Colonic mucosa (tissue), 4 donors: Measurements from ENCODE around the gene NME3. TPM values are rescaled to one million over a fixed set of nuclear protein-coding genes. Genes with fewer than 3 reads are reported as not detected.

Source experiments
- DNase-seq: peaks from one replicate; pipeline ENCODE4 v3.0.0-alpha.2; 2020
- H3K27ac ChIP-seq: fragments of 200-600 bp; one replicate; pipeline ENCODE4 v1.8.0; 2021
- H3K27me3 ChIP-seq: fragments of 200-600 bp; one replicate; pipeline ENCODE4 v1.8.0; 2021
- H3K36me3 ChIP-seq: fragments of 200-600 bp; one replicate; pipeline ENCODE4 v1.8.0; 2021
- H3K4me1 ChIP-seq: fragments of 200-600 bp; one replicate; pipeline ENCODE4 v1.8.0; 2021; ENCODE audit warnings: mild to moderate bottlenecking
- H3K4me3 ChIP-seq: fragments of 200-600 bp; one replicate; pipeline ENCODE4 v1.8.0; 2021
- H3K9ac ChIP-seq, 2 donors: one replicate each; pipeline ENCODE4 v1.7.0; 2013; ENCODE audit warnings: control low read depth in 2 of 2, low read depth in 2 of 2, low read length in 2 of 2
- H3K9me3 ChIP-seq: fragments of 200-600 bp; one replicate; pipeline ENCODE4 v1.8.0; 2021
- intact Hi-C: fragments of 100-400 bp; cut with DNase I; formaldehyde crosslinking; loops from one replicate; pipeline ENCODE4 v1.14.1; 2022
- total RNA-seq, 2 donors: library from RNA; stranded (reverse); fragmentation: NEBNext Ultra II Directional in 1 of 2; extraction: Animal tissue kit (Norgen Biotek cat#: 25700) in 1 of 2; gene quantifications; one replicate each; pipeline ENCODE4 v1.2.1, GENCODE V29; 2021
- TF ChIP-seq, protein P1 (sequence below): fragments of 200-600 bp; IDR thresholded peaks from one replicate; pipeline ENCODE4 v1.8.0; 2022; ENCODE audit warnings: antibody characterized with exemption, mild to moderate bottlenecking
- donor health status: healthy.
- donor health status: DM: no; HTN: no; CAD: no.
- donor health status: DM: no; HTN: no; CAD: no.

Gene NME3
- total RNA-seq, 2 donors from 2014 or later, result 61.3 to 79.7 TPM

DNA sequence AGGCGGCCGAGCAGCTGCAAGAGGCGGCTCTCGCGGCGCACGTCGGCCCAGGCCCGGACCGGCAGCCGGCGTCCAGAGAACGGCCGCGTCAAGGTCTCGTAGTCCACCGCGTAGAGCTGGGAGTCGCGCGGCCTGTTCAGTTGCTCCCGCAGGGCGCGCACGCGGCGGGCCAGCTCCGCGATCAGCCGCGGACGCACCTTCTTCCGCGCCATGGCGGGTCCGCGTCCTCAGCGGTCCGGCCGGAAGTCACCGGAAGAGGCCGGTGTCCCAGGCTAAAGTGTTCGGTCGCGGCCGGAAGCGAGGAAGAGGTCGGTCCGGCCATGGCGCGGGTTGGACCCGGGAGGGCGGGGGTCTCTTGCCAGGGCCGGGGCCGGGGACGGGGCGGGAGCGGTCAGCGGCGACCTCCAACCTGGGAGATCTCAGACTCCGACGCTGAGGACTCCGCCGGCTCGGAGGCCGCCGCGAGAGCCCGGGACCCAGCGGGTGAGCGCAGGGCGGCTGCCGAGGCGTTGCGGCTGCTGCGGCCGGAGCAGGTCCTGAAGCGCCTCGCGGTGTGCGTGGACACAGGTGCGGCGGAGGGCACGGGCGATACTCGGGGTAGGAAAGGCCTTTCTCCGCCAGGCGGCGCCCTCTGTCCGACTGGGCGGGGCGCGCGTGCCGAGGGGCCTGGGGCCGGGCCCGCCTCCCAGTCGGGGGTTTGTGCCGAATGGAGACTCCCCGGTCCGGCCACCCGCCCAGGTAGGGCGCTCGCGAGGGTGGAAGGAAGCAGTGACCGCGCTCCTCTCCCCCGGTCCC, 1.8 kb upstream of the NME3 start, which contains the start of gene MRPS34:
Gene MRPS34 (minus strand): TSS at position 227 of the 795 bp plus-strand sequence. CDS start 15 bp downstream, at position 212.
- Histone ChIP-seq H3K9me3 (no peaks in the 10 kb centered on the region), H3K27ac (peak within 1 kb of the TSS; percentile 98), H3K4me1 (peaks cover 11% of the 10 kb centered on the region), H3K4me3 (peak within 1 kb of the TSS; percentile 96), H3K9ac (peak within 1 kb of the TSS; percentile 80 to 95), H3K27me3 (no peaks in the 10 kb centered on the region), H3K36me3 (no peaks in the 10 kb centered on the region)
- TF ChIP-seq, protein P1, sequence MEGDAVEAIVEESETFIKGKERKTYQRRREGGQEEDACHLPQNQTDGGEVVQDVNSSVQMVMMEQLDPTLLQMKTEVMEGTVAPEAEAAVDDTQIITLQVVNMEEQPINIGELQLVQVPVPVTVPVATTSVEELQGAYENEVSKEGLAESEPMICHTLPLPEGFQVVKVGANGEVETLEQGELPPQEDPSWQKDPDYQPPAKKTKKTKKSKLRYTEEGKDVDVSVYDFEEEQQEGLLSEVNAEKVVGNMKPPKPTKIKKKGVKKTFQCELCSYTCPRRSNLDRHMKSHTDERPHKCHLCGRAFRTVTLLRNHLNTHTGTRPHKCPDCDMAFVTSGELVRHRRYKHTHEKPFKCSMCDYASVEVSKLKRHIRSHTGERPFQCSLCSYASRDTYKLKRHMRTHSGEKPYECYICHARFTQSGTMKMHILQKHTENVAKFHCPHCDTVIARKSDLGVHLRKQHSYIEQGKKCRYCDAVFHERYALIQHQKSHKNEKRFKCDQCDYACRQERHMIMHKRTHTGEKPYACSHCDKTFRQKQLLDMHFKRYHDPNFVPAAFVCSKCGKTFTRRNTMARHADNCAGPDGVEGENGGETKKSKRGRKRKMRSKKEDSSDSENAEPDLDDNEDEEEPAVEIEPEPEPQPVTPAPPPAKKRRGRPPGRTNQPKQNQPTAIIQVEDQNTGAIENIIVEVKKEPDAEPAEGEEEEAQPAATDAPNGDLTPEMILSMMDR, result peak; percentile 81
- intact Hi-C loops, result loop anchor here (5.0 kb wide), 1 partner anchor 161 kb away; the partner anchor contains the start of genes CRAMP1 and IFT140
- DNase-seq, result peak; percentile 85

DNA sequence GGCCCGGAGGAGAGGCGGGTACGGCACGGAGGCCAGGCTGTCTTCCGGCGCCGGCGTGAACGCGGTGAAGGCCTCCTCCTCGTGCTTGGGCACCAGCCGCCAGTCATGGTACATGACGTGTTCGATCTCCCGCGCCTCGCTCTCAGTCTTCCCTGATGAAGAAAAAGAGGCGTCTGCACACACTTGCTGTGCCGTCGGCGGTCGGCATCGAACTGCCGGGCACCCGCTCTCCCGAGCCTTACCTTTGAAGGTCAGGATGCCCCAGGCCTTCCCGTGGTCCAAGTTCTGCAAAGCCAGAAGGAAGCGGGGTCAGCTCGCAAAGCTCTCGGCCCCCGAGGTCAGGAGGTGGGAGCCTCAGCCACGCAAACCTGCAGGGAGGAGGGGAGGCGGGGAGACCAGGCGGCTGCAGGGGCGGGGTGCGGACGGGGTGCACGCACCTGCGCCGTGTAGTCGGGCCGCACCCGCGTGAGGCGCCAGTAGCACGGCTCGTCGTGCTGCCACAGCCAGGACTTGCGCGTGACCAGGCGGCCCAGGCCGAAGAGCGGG, 1.1 kb upstream of the NME3 start, which contains the start of gene EME2:
Gene EME2 (plus strand): TSS at position 449 of the 546 bp plus-strand sequence. CDS start 418 bp downstream, outside the sequence.
- no peaks in the 10 kb centered on the region for H3K27me3 ChIP-seq
- peak within 1 kb of the TSS; percentile 80 to 95 for H3K9ac ChIP-seq
- DNase-seq, result peak; percentile 59
- peak within 1 kb of the TSS; percentile 98 for H3K27ac ChIP-seq
- H3K4me3 ChIP-seq, result peak within 1 kb of the TSS; percentile 96
- intact Hi-C loops, result loop anchor here (5.0 kb wide), 1 partner anchor 160 kb away; the partner anchor contains the start of genes CRAMP1 and IFT140
- H3K36me3 ChIP-seq, result no peaks in the 10 kb centered on the region
- TF ChIP-seq, protein P1, result no peak
- no peaks in the 10 kb centered on the region for H3K9me3 ChIP-seq
- H3K4me1 ChIP-seq, result peaks cover 11% of the 10 kb centered on the region

DNA sequence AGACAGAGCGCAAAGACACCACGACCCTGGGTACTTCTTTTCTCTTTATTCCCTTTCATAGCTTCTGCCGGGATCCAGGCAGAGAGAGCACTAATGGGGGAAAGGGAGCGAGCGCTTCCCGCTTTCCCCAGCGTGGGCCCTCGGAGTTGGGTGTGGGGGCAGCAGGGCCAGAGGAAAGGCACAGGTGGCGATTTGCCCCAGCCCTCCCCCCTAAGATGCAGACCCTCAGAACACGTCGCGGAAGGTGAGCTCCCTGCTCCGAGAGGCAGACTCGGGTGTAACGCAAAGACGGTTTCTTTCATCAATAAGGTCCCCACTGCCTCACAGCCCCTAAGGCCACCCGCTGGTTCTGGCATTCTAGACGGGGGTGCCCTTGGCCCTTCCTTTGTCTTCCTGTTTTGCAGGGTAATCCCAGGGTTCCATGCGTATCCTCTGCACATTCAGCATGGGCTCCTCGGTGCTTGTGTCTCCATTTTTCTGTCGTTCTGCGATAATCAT, 570 bp upstream of the NME3 start:
- Histone ChIP-seq H3K9ac (peak overlapping the region; percentile 80 to 95), H3K27me3 (no peaks in the 10 kb centered on the region), H3K27ac (peak overlapping the region; percentile 98), H3K36me3 (no peaks in the 10 kb centered on the region), H3K4me1 (peaks cover 11% of the 10 kb centered on the region), H3K9me3 (no peaks in the 10 kb centered on the region), H3K4me3 (peak overlapping the region; percentile 96)
- TF ChIP-seq, protein P1, result no peak
- intact Hi-C loops, result loop anchor here (5.0 kb wide), 1 partner anchor 160 kb away; the partner anchor contains the start of genes CRAMP1 and IFT140
- no peak for DNase-seq

DNA sequence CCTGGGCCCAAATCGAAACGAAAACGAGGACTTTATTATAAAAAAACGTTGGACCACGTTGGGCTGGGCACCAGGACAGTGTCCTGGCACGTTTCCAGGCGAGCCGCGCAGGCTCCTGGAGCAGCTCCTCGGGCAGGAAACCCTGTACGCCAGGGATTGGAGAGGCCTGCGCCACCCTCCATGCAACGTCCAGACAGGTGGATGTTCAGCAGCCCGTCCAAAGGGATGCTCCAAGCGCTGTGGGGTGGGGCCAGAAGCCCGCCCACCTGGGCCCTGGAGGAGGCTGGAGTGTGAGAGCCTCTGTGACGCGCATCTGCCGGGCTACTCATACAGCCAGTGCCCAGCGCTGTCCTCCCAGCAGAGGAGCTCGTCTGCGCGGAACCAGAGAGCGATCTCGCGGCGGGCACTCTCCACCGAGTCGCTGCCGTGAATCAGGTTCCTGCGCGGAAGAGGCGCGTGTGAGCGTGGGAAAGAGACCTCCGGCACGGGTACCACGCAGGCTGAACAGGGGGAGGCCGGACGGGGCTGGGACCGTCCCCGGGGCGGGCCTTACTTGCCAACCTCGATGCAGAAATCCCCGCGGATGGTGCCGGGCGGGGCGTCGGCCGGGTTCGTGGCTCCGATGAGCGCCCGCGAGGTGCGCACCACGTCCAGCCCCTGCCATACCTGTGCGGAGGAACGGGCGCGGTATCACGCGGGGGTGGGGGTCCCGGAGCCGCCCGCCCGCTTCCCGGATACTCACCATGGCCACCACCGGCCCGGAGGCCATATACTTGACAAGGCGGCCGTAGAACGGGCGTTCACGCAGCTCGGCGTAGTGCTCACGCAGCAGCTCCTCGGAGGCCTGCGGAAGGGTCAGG, 785 bp downstream of the NME3 start:
- H3K27ac ChIP-seq, result peak overlapping the region; percentile 98
- peak; percentile 81 for DNase-seq
- H3K9ac ChIP-seq, result peak overlapping the region; percentile 52 to 78
- intact Hi-C loops, result loop anchor here (5.0 kb wide), 1 partner anchor 158 kb away; the partner anchor contains the start of genes CRAMP1 and IFT140
- H3K4me3 ChIP-seq, result peak overlapping the region; percentile 96
- H3K9me3 ChIP-seq, result no peaks in the 10 kb centered on the region
- H3K27me3 ChIP-seq, result no peaks in the 10 kb centered on the region
- peaks cover 11% of the 10 kb centered on the region for H3K4me1 ChIP-seq
- H3K36me3 ChIP-seq, result no peaks in the 10 kb centered on the region
- TF ChIP-seq, protein P1, result no peak
